H1 (cell line): Measurements from ENCODE around the gene SLC4A9. TPM values are rescaled to one million over a fixed set of nuclear protein-coding genes. Genes with fewer than 3 reads are reported as not detected.

Experiments
- CTCF ChIA-PET: fragments of 300-600 bp; sonication (Branson Sonifier 250); formaldehyde crosslinking; loops from one replicate; lab custom pipeline; 2021; ENCODE audit not compliant: partially characterized antibody; lab: Charles Lee
- POLR2A ChIA-PET: fragments of 300-600 bp; sonication (Branson Sonifier 250); formaldehyde crosslinking; loops from one replicate; lab custom pipeline; 2021; ENCODE audit warnings: inconsistent platforms; ENCODE audit not compliant: partially characterized antibody; lab: Charles Lee
- DNase-seq, 2 experiments: peaks; one replicate each; pipeline versions ENCODE4 v3.0.0 to v3.0.0-alpha.2; 2010 to 2022; ENCODE audit warnings: low spot score in 2 of 2, low read depth in 1 of 2, mixed read lengths in 1 of 2
- FAIRE-seq: peaks from 2 replicates; lab custom pipeline; 2011; peaks lifted over from hg19 to GRCh38; lab: Jason Lieb, UNC
- H2AFZ ChIP-seq: 2 replicates; pipeline ENCODE4 v1.8.1; 2012; ENCODE audit warnings: low read length, inconsistent platforms
- H2AK5ac ChIP-seq: 2 replicates; pipeline ENCODE4 v1.6.1; 2013; ENCODE audit warnings: low read depth, low read length
- H2BK120ac ChIP-seq: replicated peaks from 2 replicates; pipeline ENCODE3; 2013; ENCODE audit warnings: low read depth, low read length, inconsistent platforms
- H2BK12ac ChIP-seq: 2 replicates; pipeline ENCODE4 v1.6.1; 2013; ENCODE audit warnings: low read depth, low read length
- H2BK15ac ChIP-seq: 2 replicates; pipeline ENCODE4 v1.6.1; 2013; ENCODE audit warnings: low read length
- H2BK20ac ChIP-seq: 2 replicates; pipeline ENCODE4 v1.6.1; 2013; ENCODE audit warnings: low read length
- H2BK5ac ChIP-seq: 2 replicates; pipeline ENCODE4 v1.6.1; 2013; ENCODE audit warnings: low read depth, low read length
- H3K14ac ChIP-seq: 2 replicates; pipeline ENCODE4 v1.6.1; 2013; ENCODE audit warnings: inconsistent platforms; ENCODE audit not compliant: insufficient read length
- H3K18ac ChIP-seq: 2 replicates; pipeline ENCODE4 v1.6.1; 2013; ENCODE audit warnings: low read length; ENCODE audit errors: extremely low read depth
- H3K23ac ChIP-seq: 2 replicates; pipeline ENCODE4 v1.6.1; 2013; ENCODE audit warnings: inconsistent platforms; ENCODE audit not compliant: insufficient read length
- H3K23me2 ChIP-seq: 2 replicates; pipeline ENCODE4 v1.6.1; 2013; ENCODE audit warnings: low read depth, low read length
- H3K27ac ChIP-seq: 2 replicates; pipeline ENCODE4 v1.6.1; 2011; ENCODE audit warnings: low read depth, low read length, inconsistent platforms
- H3K27me3 ChIP-seq, 4 experiments: replicated peaks in 1 of 4; 1 replicate in 1 of 4; 2 replicates in 3 of 4; pipeline versions ENCODE4 v1.6.1 to v1.8.1; 2011 to 2013; ENCODE audit warnings: low read length in 3 of 4, mild to moderate bottlenecking in 3 of 4, inconsistent platforms in 2 of 4, mixed read lengths in 2 of 4, moderate library complexity in 1 of 4; ENCODE audit not compliant: control insufficient read depth in 3 of 4, insufficient read depth in 3 of 4; ENCODE audit errors: extremely low read depth in 1 of 4
- H3K36me3 ChIP-seq, 4 experiments: 2 replicates each; pipeline versions ENCODE4 v1.6.1 to v1.8.1; 2011 to 2013; ENCODE audit warnings: mild to moderate bottlenecking in 4 of 4, low read length in 3 of 4, moderate library complexity in 2 of 4, control low read depth in 1 of 4, inconsistent platforms in 1 of 4; ENCODE audit not compliant: insufficient read depth in 4 of 4, control insufficient read depth in 2 of 4
- H3K4ac ChIP-seq: replicated peaks from 2 replicates; pipeline ENCODE3; 2013; ENCODE audit warnings: low read length, low read depth, mixed read lengths, inconsistent platforms; ENCODE audit not compliant: insufficient read length
- H3K4me1 ChIP-seq, 4 experiments: replicated peaks in 1 of 4; 1 replicate in 1 of 4; 2 replicates in 3 of 4; pipeline versions ENCODE4 v1.6.1 to v1.8.1; 2011 to 2013; ENCODE audit warnings: low read length in 3 of 4, inconsistent platforms in 2 of 4, mixed read lengths in 1 of 4; ENCODE audit not compliant: insufficient read depth in 4 of 4, control insufficient read depth in 3 of 4
- H3K4me2 ChIP-seq, 2 experiments: 2 replicates each; pipeline versions ENCODE4 v1.6.1 to v1.8.1; 2011 to 2013; ENCODE audit warnings: low read depth in 2 of 2, low read length in 2 of 2, control low read depth in 1 of 2, inconsistent platforms in 1 of 2, mild to moderate bottlenecking in 1 of 2; ENCODE audit not compliant: insufficient read depth in 1 of 2
- H3K4me3 ChIP-seq, 4 experiments: fragments of 200-600, 300-600 bp in 1 of 4; sonication (generic), shearing (Covaris generic), sonication (Bioruptor Twin) in 1 of 4; 2 replicates each; pipeline versions ENCODE4 v1.5.1 to v1.8.1; 2011 to 2016; ENCODE audit warnings: low read length in 4 of 4, low read depth in 3 of 4, control low read depth in 2 of 4, inconsistent platforms in 2 of 4, mild to moderate bottlenecking in 2 of 4, mixed read lengths in 1 of 4, moderate library complexity in 1 of 4; ENCODE audit not compliant: insufficient read depth in 2 of 4; ENCODE audit errors: extremely low read depth in 1 of 4
- H3K56ac ChIP-seq: replicated peaks from 2 replicates; pipeline ENCODE3; 2013; ENCODE audit warnings: low read depth, mild to moderate bottlenecking, mixed read lengths, low read length, inconsistent platforms; ENCODE audit not compliant: insufficient read length
- H3K79me1 ChIP-seq: 2 replicates; pipeline ENCODE4 v1.6.1; 2013; ENCODE audit warnings: low read depth, low read length, control low read depth
- H3K79me2 ChIP-seq, 2 experiments: 2 replicates each; pipeline versions ENCODE4 v1.6.1 to v1.8.1; 2012 to 2013; ENCODE audit warnings: low read length in 2 of 2, mild to moderate bottlenecking in 2 of 2, inconsistent platforms in 1 of 2; ENCODE audit not compliant: insufficient read depth in 2 of 2, control insufficient read depth in 1 of 2
- H3K9ac ChIP-seq, 4 experiments: replicated peaks in 1 of 4; 1 replicate in 1 of 4; 2 replicates in 3 of 4; pipeline versions ENCODE4 v1.6.1 to v1.8.1; 2011 to 2013; ENCODE audit warnings: low read depth in 3 of 4, low read length in 3 of 4, control low read depth in 2 of 4, mild to moderate bottlenecking in 2 of 4, moderate library complexity in 2 of 4, inconsistent platforms in 1 of 4; ENCODE audit errors: extremely low read depth in 1 of 4
- H3K9me3 ChIP-seq, 2 experiments: 2 replicates each; pipeline versions ENCODE4 v1.6.1 to v1.8.1; 2012 to 2013; ENCODE audit warnings: mild to moderate bottlenecking in 2 of 2, moderate library complexity in 2 of 2, control low read depth in 1 of 2, inconsistent platforms in 1 of 2, low read depth in 1 of 2, low read length in 1 of 2, mixed read lengths in 1 of 2; ENCODE audit not compliant: insufficient read depth in 2 of 2
- H4K20me1 ChIP-seq, 2 experiments: replicated peaks in 1 of 2; 2 replicates each; pipeline versions ENCODE3 to v1.8.1; 2011 to 2013; ENCODE audit warnings: inconsistent platforms in 2 of 2, low read length in 2 of 2, mild to moderate bottlenecking in 1 of 2; ENCODE audit not compliant: insufficient read depth in 2 of 2, control insufficient read depth in 1 of 2
- H4K5ac ChIP-seq: 2 replicates; pipeline ENCODE4 v1.6.1; 2013; ENCODE audit warnings: low read length, low read depth, mixed read lengths, inconsistent platforms; ENCODE audit not compliant: insufficient read length
- H4K8ac ChIP-seq: 2 replicates; pipeline ENCODE4 v1.8.0; 2013; ENCODE audit warnings: mild to moderate bottlenecking, moderate library complexity, low read length, inconsistent platforms; ENCODE audit not compliant: insufficient read depth; ENCODE audit errors: extremely low read depth
- H4K91ac ChIP-seq: replicated peaks from 2 replicates; pipeline ENCODE3; 2013; ENCODE audit warnings: low read length, mixed read lengths, inconsistent platforms; ENCODE audit not compliant: insufficient read length
- CREB1 ChIP-seq: IDR thresholded peaks from 2 replicates; pipeline ENCODE4 v1.6.1; 2012; ENCODE audit warnings: inconsistent platforms
- NRF1 ChIP-seq: IDR thresholded peaks from 2 replicates; pipeline ENCODE4 v1.6.1; 2011; ENCODE audit warnings: mild to moderate bottlenecking, low read depth, low read length, improper control_type of control experiment
- RAD21 ChIP-seq, 2 experiments: IDR thresholded peaks in 1 of 2; conservative IDR thresholded peaks in 1 of 2; 2 replicates each; pipeline ENCODE4 v1.6.1; 2011; ENCODE audit warnings: low read depth in 2 of 2, low read length in 2 of 2, improper control_type of control experiment in 1 of 2, inconsistent platforms in 1 of 2, mild to moderate bottlenecking in 1 of 2, moderate library complexity in 1 of 2
- RBBP5 ChIP-seq: IDR thresholded peaks from 2 replicates; pipeline ENCODE4 v1.7.1; 2012; ENCODE audit warnings: low read depth, mild to moderate bottlenecking, inconsistent platforms, low read length, moderate library complexity, borderline replicate concordance
- YY1 ChIP-seq: IDR thresholded peaks from 2 replicates; pipeline ENCODE4 v1.6.1; 2011; ENCODE audit warnings: low read depth, mild to moderate bottlenecking, low read length
- WGBS, 2 experiments: shearing (Covaris generic) in 1 of 2; methylation state at CpG; one replicate each; pipeline versions ENCODE4 v1.1.6 to v1.1.7; 2013 to 2015; ENCODE audit warnings: low lambda C conversion rate in 2 of 2, mixed read lengths in 2 of 2, inconsistent platforms in 1 of 2, low coverage in 1 of 2, missing lambda C conversion rate in 1 of 2; ENCODE audit not compliant: insufficient replicate concordance in 2 of 2, insufficient coverage in 1 of 2, insufficient read length in 1 of 2; ENCODE audit errors: extremely low coverage in 1 of 2, missing lambda C conversion rate in 1 of 2; 5-methylcytosine and 5-hydroxymethylcytosine counted together
- polyA plus RNA-seq, 7 experiments: library from polyadenylated mRNA; depleted of rRNA in 3 of 7; stranded (reverse) in 5 of 7; unstranded in 2 of 7; fragments of >200 nt in 5 of 7; fragments of 200-250 nt in 2 of 7; gene quantifications; 1 replicate in 5 of 7; 2 replicates in 1 of 7; 4 replicates in 1 of 7; pipeline versions ENCODE4 v1.2.1 to v1.2.3, GENCODE V29; 2011 to 2013; ENCODE audit warnings: missing spikeins in 2 of 7, mixed read lengths in 2 of 7
- total RNA-seq: library from RNA; stranded (reverse); fragmentation: NEBNext Ultra II Directional; extraction: Animal tissue kit (Norgen Biotek cat#: 25700); gene quantifications from 2 replicates; pipeline ENCODE4 v1.2.1, GENCODE V29; 2021
- TF ChIP-seq, protein P1 (sequence below): IDR thresholded peaks from 2 replicates; pipeline ENCODE4 v1.6.1; 2011; ENCODE audit warnings: low read depth, mild to moderate bottlenecking, low read length; ENCODE audit not compliant: insufficient read depth

The SLC4A9 gene
- total and polyA plus RNA-seq, 2 of the 8 experiments (the other 6 are each of a cell fraction or from before 2014, with no cell fraction given), result 0.15 to 0.28 TPM

DNA sequence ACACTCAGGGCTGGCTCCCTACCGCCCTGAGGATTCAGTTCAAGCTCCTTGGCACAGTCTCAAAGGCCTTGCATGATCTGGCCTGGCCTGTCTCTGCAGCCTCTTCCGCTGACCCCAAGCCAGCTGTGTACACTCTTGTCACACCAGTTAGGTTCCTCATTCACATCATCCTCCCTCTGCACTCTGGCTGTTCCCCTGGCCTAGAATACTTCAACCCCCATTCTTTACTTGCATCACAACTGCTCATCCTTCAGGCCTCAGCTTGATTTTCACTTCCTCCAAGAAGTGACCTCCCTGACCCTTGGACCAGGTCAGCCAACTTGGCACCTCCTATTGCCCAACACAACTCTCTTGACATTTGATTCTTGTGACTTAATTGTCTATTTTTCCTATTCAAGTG, 38.2 kb upstream of the SLC4A9 start:
- Histone ChIP-seq H4K20me1 (no peaks in the 10 kb centered on the region), H3K79me2 (no peaks in the 10 kb centered on the region), H3K4me3 (no peak overlapping the region), H3K4ac (no peak overlapping the region), H4K5ac (no peak overlapping the region), H3K23ac (no peak overlapping the region), H3K4me2 (no peak overlapping the region), H2BK15ac (no peak overlapping the region), H4K8ac (no peak overlapping the region), H2AFZ (no peak overlapping the region), H2BK20ac (no peak overlapping the region), H3K27ac (no peak overlapping the region), H3K14ac (no peak overlapping the region), H3K27me3 (no peaks in the 10 kb centered on the region), H3K36me3 (no peaks in the 10 kb centered on the region), H2AK5ac (no peak overlapping the region), H4K91ac (no peak overlapping the region), H3K9ac (no peak overlapping the region), H2BK12ac (no peak overlapping the region), H3K9me3 (no peaks in the 10 kb centered on the region), H3K56ac (no peak overlapping the region), H2BK120ac (no peak overlapping the region), H2BK5ac (no peak overlapping the region), H3K79me1 (no peaks in the 10 kb centered on the region), H3K18ac (no peak overlapping the region), H3K4me1 (no peaks in the 10 kb centered on the region; a peak in 1 of 7 replicates), H3K23me2 (no peaks in the 10 kb centered on the region)
- FAIRE-seq (no peak), DNase-seq (no peak)
- ChIA-PET POLR2A (interaction anchor here (2.1 kb wide), 1 partner anchor 18 kb away, joined by 8 read pairs; the partner anchor contains the start of gene PFDN1), CTCF (interaction anchor here (0.5 to 14.2 kb wide), 10 partner anchors 13 to 371 kb away, joined by 3 to 102 read pairs (median 3); partner anchors contain the start of gene PFDN1)
- no peak for TF ChIP-seq YY1
- TF ChIP-seq, protein P1, sequence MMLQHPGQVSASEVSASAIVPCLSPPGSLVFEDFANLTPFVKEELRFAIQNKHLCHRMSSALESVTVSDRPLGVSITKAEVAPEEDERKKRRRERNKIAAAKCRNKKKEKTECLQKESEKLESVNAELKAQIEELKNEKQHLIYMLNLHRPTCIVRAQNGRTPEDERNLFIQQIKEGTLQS, result no peak
- TF ChIP-seq NRF1, result no peak
- TF ChIP-seq RBBP5, result no peak
- no peak for TF ChIP-seq RAD21 (IDR thresholded peaks at IDR 0.05 in 1 of 2, conservative IDR thresholded peaks at IDR 0.05 in 1 of 2; ENCODE audit: low read depth in 2 of 2, low read length in 2 of 2)
- no peak for TF ChIP-seq CREB1
- WGBS, 2 experiments, result 76% methylated on average over 2 of the region's 2 CpGs; no CpG with 5 or more reads in 1 of the 2 experiments
